ENCODE measurements around the gene GALNT13.

Gene GALNT13

DNA sequence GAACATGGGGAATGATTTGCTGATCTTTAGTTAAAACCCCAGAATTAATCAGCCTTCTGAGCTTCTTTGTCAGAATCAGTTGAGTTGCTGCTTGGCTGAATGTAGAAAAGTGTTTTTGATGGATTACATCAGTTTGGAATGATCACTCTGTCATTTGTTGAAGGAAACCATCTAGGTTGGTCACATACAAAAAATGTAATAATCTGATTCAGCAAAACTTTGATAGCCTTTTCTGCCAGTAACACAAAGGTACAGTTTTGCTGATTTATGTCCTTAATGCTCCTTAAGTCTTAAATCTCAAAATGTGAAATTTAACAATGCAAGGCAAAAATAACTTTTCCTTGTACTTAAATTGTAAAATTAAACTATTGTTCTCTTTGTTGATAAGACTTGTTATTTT is 74.3 kb downstream of the GALNT13 start:
- DNase-seq (ENCODE audit: low spot score), result no peak

DNA sequence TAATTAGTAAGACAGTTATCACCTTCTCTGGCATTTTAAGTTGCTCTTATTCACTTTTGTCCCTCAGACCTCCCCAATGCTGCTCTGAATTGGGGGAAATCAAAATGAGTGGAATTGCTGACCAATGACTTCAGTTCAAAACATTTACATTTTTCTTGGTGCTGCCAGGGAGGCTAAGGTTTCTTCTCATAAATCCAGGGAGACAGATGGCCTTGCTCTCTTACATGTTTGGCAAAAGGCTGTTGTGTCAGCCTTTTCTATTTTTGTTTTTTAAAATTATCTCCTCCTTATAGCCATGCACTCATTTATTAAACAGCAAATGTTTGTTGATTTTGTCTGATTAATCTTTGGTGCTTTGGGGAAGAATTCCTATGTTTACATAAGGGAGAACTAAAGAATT is 82.0 kb downstream of the GALNT13 start:
- DNase-seq (ENCODE audit: low spot score), result no peak

DNA sequence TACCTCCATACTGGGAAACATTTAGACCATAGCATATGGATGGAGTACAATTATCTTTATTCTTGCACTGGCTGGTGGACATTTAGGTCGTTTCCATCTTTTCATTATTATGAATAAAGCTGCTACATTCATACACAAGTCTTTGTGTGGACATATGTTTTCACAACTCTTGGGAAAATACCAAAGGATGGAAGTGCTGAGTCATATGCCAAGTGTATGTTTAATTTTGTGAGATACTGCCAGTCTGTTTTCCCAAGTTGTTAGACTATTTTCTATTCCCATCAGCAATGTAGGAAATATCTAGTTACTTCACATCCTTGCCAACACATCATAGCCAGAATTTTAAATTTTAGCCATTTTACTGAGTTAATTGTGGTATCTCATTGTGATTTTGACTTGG is 91.5 kb downstream of the GALNT13 start:
- no peak for DNase-seq (ENCODE audit: low spot score)

DNA sequence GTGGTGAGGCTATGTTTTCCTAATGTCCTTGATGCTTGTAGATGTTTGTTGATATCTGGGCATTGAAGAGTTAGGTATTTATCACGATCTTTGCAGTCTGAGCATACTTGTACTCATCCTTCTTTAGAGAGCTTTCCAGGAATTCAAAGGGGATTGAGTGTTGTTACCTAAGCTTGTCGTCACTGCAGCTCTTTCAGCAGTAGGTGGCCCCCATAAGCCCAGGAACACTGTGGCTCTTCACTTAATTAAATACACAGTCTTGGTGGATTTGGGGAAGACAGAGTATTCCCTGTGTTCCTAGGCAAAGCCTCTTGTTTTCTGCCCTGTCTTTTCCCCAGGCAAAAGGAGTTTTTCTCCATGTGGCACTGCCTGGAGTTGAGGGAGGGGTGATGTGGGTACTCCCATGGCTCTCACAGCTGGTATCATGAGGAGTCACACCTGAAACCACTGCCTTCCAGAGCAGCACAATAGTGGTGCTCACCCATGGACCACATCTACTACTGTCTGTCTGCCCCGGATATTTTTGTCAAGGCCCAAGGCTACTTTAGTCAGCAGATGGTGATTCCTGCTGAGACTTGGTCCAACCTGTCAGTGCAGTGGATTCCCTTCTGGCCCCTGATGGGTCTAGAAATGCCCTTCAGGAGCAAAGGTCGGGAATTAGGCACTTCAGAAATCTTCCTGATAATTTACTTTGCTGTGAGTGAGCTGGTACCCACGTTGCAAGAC is 95.7 kb downstream of the GALNT13 start:
- DNase-seq (ENCODE audit: low spot score), result no peak

DNA sequence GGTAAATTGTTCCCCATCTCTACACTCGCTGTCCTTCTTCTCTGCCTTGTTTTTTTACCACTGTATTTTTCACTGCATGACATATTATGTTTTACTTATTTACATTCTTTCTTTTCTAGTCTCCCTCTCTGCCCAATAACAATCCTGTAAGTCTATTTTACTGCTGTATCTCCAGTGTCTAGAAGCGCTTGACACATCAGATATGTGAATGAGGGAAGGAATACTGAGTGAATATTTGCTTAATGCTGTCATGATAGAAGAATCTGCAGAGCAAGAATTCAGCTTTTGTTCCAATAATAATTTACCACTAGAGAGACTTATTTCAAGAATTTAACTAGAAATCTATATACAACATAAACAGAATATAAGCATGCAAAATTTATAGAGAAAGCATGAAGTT is 99.5 kb downstream of the GALNT13 start:
- DNase-seq (ENCODE audit: low spot score), result no peak

DNA sequence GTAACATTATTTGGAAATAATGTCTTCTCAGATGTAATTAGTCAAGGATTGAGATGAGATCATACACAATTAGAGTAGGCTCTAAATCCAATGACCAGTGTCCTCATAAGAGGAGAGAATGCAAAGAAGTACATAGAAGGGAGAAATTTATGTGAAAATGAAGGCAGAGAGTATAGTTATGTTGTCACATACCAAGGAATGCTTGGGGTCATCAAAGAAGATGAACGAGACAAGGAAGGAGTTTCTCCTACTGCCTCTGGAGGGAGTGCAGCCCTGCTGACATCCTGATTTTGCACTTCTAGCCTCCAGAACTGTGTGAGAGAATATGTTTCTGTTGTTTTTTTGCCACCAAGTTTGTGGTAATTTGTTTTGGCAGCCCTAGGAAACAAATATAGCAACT is 100.1 kb downstream of the GALNT13 start:
- DNase-seq (ENCODE audit: low spot score), result no peak

DNA sequence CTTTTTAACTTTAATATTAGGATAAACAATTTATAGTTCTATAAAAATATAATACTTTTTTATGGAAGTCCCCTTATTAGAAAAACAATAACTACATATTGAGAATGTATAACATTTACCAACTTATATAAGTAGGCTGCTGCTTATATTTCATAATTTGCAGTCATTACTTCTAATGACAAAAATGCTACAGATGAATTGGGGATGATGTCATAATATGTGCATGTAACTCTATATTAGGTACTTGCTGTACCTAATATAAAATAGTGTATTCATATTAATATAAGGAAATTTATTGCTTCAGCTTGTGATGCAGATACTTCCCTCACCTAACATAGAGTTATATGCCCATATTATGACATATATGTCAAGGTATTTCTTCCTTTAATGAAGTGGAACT is 100.7 kb downstream of the GALNT13 start:
- no peak for DNase-seq (ENCODE audit: low spot score)

DNA sequence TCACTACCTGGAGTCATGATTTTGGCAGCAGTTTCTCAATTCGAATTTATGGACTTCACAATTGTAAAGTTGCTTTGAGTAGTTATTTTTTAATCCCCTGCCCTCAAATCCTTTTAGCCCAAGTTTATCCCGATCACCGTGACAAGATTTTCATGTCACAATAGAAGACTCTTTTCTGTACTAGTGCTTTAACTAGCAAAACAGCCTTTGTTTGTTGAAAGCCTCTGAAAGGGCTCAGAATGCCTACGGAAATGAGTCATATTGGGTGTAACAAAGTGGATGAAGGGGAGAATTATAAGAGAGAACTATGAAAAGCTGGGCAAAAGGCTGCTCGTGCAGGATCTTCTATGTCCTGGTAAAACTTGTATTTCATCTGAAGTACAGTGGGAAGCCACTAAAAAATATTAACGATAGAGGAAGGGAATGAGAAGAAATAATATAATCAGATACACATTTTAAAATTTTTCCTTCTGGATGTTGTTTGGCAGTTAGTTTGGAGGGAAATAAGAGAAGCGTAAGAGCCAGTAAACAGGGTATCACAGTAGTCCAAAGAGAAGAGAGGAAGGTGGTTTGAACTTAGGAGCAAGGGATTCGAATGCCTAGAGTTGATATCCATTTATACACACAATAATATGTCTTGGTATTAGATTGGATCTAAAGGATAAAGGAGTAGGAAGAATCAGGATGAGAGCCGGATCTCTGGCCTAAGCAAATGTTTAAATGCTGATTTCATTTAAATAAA is 114.9 kb downstream of the GALNT13 start:
- DNase-seq (ENCODE audit: low spot score), result no peak

DNA sequence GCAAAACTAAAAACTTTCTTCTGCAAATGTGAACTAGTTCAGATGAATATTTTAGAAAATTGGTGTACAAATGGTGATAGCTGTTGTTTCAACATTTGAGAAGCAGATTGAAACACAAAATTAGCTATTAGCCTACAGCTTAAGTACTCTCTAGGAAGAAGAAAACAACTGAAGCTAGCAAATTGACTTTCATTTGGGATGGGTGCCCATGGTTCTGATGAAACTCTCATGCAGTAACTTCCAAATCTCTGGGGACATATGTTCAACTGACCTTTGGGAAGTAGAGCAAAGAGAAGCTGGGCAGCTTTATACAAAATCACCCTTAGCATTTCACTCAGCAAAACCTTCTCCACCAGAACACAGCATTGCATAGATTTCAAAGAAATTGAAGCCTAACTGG is 119.0 kb downstream of the GALNT13 start:
- no peak for DNase-seq (ENCODE audit: low spot score)

DNA sequence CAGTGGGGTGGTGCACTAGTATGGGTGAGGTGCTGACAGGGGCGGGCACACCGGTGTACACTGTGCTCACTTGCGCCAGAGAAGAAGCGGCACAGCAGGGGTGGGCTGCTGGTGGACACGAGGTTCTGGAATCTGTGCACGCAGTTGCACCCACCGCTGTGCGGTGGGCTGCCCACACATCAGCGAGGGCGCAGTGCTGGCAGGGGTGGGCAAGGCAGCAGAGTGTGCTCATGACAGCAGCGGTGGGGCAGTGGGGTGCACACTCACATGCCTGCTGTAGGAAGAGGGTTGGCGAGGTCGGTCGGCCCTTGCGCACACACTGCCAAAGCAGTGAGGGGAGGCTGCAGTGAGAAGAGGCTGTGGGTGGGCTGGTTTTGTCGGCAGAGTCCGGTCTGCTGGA is 141.8 kb downstream of the GALNT13 start:
- DNase-seq (ENCODE audit: low spot score), result no peak

DNA sequence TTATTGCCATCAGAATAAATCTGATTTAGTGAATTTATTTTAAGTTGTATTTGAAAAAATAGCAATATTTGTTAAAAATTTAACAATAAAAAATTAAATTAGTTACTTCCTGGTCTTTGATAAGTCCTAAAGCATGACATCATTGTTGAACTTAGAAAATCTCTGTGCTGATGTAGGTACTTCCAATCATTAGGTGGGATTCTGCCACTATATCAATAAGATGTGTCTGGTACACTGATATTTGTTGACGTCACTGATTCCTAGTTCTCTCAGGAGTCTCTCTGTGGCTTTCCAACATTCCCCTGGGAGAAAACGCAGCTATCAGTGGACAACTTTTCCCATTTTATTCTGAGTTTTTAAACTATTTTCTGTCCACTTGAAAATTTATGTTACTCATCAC is 143.5 kb downstream of the GALNT13 start:
- DNase-seq (ENCODE audit: low spot score), result no peak

DNA sequence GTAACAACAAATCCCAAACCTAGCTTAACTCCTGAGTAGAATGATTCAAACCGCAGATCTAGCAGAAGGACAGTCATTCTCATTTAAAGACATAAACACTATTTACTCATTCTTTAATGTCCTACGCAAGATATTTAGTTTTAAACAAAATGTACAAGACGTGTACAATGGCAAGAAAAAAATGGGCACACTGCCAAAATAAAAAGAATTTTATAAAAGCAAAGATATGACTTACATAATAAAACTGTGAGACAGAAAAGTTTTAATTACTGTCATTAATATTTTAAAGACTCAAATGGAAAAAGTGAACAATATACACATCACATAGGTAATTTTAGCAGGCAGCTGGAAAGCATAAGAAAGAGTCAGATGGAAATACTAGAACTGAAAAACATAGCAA is 157.8 kb downstream of the GALNT13 start:
- no peak for DNase-seq (ENCODE audit: low spot score)

DNA sequence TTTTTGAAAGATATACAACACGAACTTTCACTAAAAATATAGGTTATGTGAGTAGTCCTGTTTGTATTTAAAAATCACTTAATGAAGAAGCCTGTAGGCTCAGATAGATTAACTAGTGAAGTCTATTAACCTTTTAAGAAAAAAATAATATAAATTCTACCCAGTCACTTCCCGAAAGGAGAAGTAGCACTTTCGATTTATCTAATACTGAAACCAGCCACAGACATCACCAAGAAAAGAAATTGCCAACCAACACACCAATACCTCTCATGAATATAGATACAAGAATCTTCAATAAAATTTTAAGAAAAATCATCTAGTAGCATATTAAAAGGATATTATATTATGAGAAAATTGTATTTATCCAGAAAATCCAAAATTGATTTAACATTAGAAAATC is 160.5 kb downstream of the GALNT13 start:
- DNase-seq (ENCODE audit: low spot score), result no peak

DNA sequence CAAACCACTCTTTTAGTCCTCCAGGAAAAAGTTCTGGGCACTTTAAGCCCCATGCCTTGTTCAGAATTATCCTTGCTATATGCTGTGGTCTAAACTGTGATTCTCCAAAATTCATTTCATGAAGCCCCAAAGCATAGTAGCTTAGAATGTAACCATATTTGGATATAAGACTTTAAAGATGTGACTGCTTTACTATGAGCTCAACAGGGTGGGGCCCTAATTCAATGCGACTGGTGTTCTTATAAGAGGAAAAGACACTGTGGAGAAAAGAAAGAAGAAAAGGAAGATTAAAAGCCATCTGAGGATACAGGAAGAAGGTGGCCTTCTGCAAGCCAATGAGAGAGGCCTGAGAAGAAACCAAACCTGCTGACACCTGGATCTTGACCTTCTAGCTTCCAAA is 174.8 kb downstream of the GALNT13 start:
- no peak for DNase-seq (ENCODE audit: low spot score)

DNA sequence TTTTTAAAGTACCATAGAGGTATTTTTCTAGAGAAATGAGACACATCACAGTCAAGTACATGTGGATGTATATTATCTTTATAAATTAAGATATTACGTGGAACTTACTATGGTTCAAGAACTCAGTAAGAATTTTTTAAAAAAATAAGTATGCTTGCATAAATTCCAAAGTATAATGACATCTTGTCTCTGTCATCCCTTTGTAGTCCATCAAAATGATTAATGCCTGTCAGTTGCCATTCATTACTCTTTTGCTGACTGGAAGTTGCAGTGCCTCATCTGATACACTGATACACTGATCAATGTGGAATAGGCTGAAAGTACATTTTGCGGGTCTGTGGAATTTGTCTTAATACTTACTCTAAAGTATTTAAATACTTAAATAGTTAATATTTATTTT is 177.2 kb downstream of the GALNT13 start:
- no peak for DNase-seq (ENCODE audit: low spot score)

DNA sequence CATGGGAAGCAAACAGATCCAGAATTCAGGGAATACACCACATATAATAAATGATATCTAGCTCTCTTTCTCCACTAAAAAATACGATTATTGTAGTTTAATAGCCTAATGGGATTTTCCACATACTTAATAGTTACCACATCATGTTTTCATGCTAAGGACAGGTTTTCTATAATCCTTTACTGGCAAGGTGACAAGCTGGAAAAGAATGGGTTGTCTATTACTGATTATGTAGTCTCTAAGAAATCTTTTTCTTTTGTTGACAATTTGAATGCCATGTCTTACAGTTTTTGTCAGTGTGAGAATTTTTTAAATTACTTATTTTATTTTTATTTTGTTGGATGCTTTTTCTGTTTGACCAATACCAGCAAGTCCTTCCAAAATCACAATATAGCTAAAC is 177.8 kb downstream of the GALNT13 start:
- DNase-seq (ENCODE audit: low spot score), result no peak

DNA sequence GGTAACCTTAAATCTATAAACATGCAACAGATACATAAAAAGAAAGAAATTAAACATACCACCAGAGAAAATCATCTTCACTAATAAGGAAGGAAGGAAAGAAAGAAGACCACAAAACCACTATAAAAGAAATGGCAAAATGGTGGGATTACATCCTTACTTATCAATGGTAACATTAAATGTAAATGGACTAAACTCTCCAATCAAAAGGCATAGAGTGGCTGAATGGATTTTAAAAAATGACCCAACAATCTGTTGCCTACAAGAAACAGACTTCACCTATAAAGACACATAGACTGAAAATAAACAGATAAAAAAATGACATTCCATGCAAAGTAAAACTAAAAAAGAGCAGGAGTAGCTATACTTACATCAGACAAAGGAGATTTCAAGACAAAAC is 195.4 kb downstream of the GALNT13 start:
- DNase-seq (ENCODE audit: low spot score), result no peak

DNA sequence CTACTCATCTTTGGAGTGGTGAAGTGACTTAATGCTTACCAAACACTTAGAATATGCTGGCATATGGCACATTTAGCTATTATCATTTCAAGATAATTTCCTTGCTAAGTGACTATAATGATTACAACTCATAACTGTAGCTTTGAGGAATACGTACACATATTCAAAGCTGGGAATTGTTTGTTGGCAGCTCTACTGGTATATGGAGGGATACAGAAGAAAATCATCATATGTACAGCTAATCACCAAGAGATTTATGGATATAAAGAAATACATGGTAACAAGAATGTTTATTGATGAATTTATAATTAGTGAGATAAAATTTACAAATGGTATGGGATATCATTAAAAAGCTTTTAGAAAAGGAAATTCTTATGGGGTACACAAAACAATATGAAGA is 207.2 kb downstream of the GALNT13 start:
- no peak for DNase-seq (ENCODE audit: low spot score)

DNA sequence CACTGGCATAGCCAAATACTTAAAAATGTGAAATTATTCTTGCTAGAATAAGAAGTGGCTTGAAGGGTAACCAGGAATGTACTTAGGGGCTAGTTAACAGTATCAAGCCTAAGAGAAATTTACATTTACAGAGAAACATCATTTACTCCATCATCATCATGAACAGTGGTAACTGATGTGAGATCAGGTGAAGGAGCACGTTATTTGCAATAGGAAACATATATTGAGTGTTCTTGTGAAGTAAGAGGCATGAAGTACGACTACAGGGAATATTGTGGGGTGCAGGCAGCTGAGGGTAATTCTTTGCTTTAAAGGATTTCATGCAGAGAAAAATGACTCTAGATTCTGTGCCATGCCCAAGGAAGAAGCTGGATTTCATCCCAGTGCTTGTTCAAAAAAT is 220.8 kb downstream of the GALNT13 start:
- DNase-seq (ENCODE audit: low spot score), result no peak

DNA sequence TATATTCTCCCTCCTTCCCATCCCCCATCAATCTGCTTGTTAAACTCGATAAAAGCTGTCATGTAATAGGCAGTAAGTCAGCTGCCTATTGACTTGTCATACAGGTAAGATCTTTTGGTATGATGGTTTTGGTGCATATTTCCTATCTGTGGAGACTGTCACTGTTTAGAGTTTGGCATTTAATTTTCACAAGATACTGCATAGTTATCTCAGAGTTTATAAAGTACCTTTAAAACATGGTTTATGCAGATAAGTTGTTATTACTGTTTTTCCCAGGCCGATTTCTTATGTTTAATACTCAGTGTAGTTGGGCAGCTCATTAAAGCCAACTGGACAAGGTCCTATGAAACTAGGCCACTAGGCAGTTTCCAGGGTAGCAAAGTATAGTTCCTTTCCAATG is 222.1 kb downstream of the GALNT13 start:
- DNase-seq (ENCODE audit: low spot score), result no peak

DNA sequence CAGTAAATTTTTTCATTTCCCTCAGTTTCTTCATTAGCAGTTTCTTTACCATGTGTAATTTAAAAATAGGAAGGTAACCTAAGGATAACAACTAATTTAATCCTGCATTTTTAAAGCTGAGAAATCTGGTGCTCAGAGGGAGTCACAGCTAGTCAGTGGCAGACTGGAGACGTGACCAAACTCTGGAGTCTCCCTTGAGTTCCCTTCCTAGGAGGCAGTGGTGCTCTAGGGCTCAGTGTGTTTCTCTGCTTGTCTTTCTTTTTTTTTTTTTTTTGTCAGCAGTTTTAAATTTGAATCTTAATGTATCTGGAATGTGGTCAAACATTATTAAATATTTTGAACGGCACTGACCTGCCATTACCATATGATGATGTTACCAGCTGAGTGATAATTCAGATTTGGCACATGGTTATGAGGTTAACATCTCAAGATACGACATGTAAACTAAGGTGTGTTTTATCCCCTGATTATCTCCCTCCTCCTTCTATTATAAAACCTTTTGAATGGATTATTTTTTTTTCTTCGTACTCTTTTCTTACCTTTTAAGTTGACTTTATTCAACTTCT is 226.2 kb downstream of the GALNT13 start:
- no peak for DNase-seq (ENCODE audit: low spot score)

DNA sequence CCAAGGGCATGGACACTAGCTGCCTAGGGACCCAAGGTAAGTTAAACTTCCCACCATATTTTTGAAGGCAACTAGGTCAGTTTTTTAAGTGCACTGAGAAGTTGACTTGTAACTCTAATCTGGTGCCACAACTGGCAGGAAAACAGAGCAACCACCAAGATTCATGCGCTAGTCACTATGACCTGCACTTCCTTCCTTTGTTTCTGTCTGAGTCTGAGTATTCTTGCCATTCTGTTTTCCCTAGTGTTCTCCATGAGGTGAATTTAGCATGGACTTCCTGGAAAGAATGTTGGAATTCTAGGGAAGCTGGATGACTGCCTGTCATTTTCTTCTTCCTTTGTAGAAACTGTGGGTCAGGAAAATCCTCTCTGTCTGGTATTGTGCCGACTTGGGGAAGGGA is 249.0 kb downstream of the GALNT13 start:
- no peak for DNase-seq (ENCODE audit: low spot score)

DNA sequence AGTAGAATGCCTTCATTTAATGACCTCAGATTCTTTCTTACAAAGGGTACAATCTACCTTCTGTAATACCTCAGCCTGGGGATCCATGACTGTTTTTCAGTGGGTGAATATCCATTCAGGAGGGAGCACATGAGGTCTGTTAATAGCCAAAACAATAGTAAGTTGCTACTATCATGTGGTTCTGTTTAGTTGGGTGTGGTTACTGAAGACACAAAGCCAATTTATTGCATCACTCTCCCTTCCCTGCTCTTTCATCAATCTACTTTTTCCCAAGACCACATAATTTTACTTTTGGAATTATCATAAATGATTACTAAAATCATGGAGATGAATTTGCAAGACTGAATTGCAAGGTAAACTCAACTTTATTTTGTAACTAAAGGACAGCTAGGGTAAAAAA is 254.2 kb downstream of the GALNT13 start:
- no peak for DNase-seq (ENCODE audit: low spot score)

DNA sequence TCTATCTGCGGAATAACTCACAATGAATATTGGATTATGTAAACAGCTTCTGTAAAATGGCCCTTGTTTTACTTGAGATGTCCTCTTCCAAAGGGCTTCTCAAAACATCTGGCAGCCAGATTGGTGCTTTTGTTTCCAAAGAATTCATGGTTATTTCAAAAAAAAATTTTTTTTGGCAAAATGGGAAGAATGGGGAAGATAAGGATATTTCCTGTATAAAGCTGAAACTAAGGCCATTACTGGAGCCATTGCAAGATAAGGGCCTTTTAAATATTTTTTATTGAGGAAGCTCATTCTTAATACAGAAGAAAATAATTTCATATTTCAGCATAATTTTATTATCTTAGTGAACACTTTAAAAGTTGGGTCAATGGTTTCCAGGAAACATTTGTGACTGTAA is 259.1 kb downstream of the GALNT13 start:
- DNase-seq (ENCODE audit: low spot score), result no peak

Data from hematopoietic multipotent progenitor cell treated with erythropoietin and hydrocortisone succinate and interleukin-3 and kit ligand, for 15 days (in vitro differentiated cells).